Endothelial cell of umbilical vein (primary cell): ENCODE data around the gene FGFR3. TPM values are rescaled to one million over a fixed set of nuclear protein-coding genes. Genes with fewer than 3 reads are reported as not detected.
A peak's percentile ranks its signal among the peaks of the same experiment; 100 is the strongest.

Experiments used
- BruUV-seq: library from RNA; stranded (reverse); fragments of 400-500 nt; replicated peaks from 2 replicates; lab custom pipeline; 2021; lab: Mats Ljungman, UMichigan
- CTCF ChIA-PET: fragments of 300-600, 350-600 bp; sonication (Branson Sonifier 250); formaldehyde crosslinking; loops from one replicate; lab custom pipeline; 2021; ENCODE audit warnings: antibody characterized with exemption, inconsistent platforms; lab: Charles Lee
- POLR2A ChIA-PET: fragments of 300-600, 350-600 bp; sonication (Branson Sonifier 250); formaldehyde crosslinking; loops from one replicate; lab custom pipeline; 2021; ENCODE audit warnings: antibody characterized with exemption, inconsistent platforms; lab: Charles Lee
- DNase-seq: peaks from one replicate; pipeline ENCODE4 v3.0.0-alpha.2; 2011; ENCODE audit warnings: low read depth, low spot score
- FAIRE-seq: peaks from 2 replicates; lab custom pipeline; 2011; peaks lifted over from hg19 to GRCh38; lab: Jason Lieb, UNC
- H2AFZ ChIP-seq: 2 replicates; pipeline ENCODE4 v1.6.0; 2012; ENCODE audit warnings: low read depth, low read length, control low read depth, inconsistent platforms
- H3K27ac ChIP-seq: 2 replicates; pipeline ENCODE4 v1.5.1; 2011; ENCODE audit warnings: low read depth, mild to moderate bottlenecking, control low read depth, low read length, moderate library complexity; ENCODE audit not compliant: insufficient read depth
- H3K27me3 ChIP-seq, 2 experiments: 2 replicates each; pipeline versions ENCODE4 v1.6.0 to v1.6.1; 2011; ENCODE audit warnings: low read length in 2 of 2, mixed read lengths in 1 of 2; ENCODE audit not compliant: control insufficient read depth in 2 of 2, insufficient read depth in 2 of 2
- H3K36me3 ChIP-seq, 2 experiments: 2 replicates in 1 of 2; 3 replicates in 1 of 2; pipeline ENCODE4 v1.5.1; 2011; ENCODE audit warnings: low read length in 2 of 2, mild to moderate bottlenecking in 1 of 2, moderate library complexity in 1 of 2; ENCODE audit not compliant: control insufficient read depth in 2 of 2, insufficient read depth in 2 of 2; ENCODE audit errors: extremely low read depth in 1 of 2
- H3K4me1 ChIP-seq: 3 replicates; pipeline ENCODE4 v1.5.1; 2011; ENCODE audit warnings: mild to moderate bottlenecking, low read length; ENCODE audit not compliant: control insufficient read depth, insufficient read depth; ENCODE audit errors: extremely low read depth
- H3K4me2 ChIP-seq: 2 replicates; pipeline ENCODE4 v1.6.1; 2011; ENCODE audit warnings: low read length, control low read depth, mixed read lengths; ENCODE audit not compliant: insufficient read depth
- H3K4me3 ChIP-seq, 3 experiments: fragments of 200-600 bp in 1 of 3; sonication (generic), shearing (Covaris generic) in 1 of 3; replicated peaks in 1 of 3; 2 replicates each; pipeline ENCODE4 v1.5.1; 2011 to 2016; ENCODE audit warnings: control low read depth in 3 of 3, low read length in 3 of 3, mild to moderate bottlenecking in 2 of 3, inconsistent platforms in 1 of 3, low read depth in 1 of 3, moderate library complexity in 1 of 3; ENCODE audit not compliant: insufficient read depth in 1 of 3
- H3K79me2 ChIP-seq: 2 replicates; pipeline ENCODE4 v1.6.0; 2012; ENCODE audit warnings: low read length, inconsistent platforms; ENCODE audit not compliant: control insufficient read depth, insufficient read depth
- H3K9ac ChIP-seq: replicated peaks from 2 replicates; pipeline ENCODE3; 2011; ENCODE audit warnings: low read length, control low read depth; ENCODE audit not compliant: insufficient read depth; ENCODE audit errors: extremely low read depth
- H3K9me1 ChIP-seq: replicated peaks from 3 replicates; pipeline ENCODE4 v1.6.0; 2011; ENCODE audit warnings: mild to moderate bottlenecking, low read length; ENCODE audit not compliant: control insufficient read depth, insufficient read depth; ENCODE audit errors: extremely low read depth
- H3K9me3 ChIP-seq: replicated peaks from 2 replicates; pipeline ENCODE4 v1.5.1; 2012; ENCODE audit warnings: low read length, inconsistent platforms; ENCODE audit not compliant: control insufficient read depth, insufficient read depth
- H4K20me1 ChIP-seq: replicated peaks from 2 replicates; pipeline ENCODE3; 2011; ENCODE audit warnings: mild to moderate bottlenecking, low read length; ENCODE audit not compliant: control insufficient read depth, insufficient read depth; ENCODE audit errors: extremely low read depth
- EZH2 ChIP-seq: IDR thresholded peaks from 2 replicates; pipeline ENCODE4 v1.6.1; 2012; ENCODE audit warnings: borderline replicate concordance, low read depth, mild to moderate bottlenecking, moderate library complexity, low read length, inconsistent platforms; ENCODE audit not compliant: severe bottlenecking
- FOS ChIP-seq: IDR thresholded peaks from 2 replicates; pipeline ENCODE4 v1.6.1; 2011; ENCODE audit warnings: mild to moderate bottlenecking, low read length, moderate library complexity, borderline replicate concordance; ENCODE audit not compliant: insufficient read depth
- GATA2 ChIP-seq: IDR thresholded peaks from 2 replicates; pipeline ENCODE4 v1.7.0; 2011; ENCODE audit warnings: low read depth, mild to moderate bottlenecking, moderate library complexity, mixed read lengths, low read length; ENCODE audit not compliant: insufficient read length, insufficient read depth
- JUN ChIP-seq: IDR thresholded peaks from 2 replicates; pipeline ENCODE4 v1.6.1; 2011; ENCODE audit warnings: borderline replicate concordance, low read depth; ENCODE audit not compliant: insufficient read length, insufficient read depth
- MYC ChIP-seq: IDR thresholded peaks from one replicate; pipeline ENCODE4 v1.6.1; 2011; ENCODE audit warnings: mild to moderate bottlenecking, low read depth, low read length
- POLR2A ChIP-seq: IDR thresholded peaks from 2 replicates; pipeline ENCODE4 v1.6.1; 2012; ENCODE audit warnings: low read depth, mild to moderate bottlenecking, control low read depth, low read length
- POLR2AphosphoS5 ChIP-seq: IDR thresholded peaks from 2 replicates; pipeline ENCODE4 v1.6.1; 2012; ENCODE audit warnings: low read depth, mild to moderate bottlenecking, control low read depth, low read length, moderate library complexity; ENCODE audit not compliant: insufficient read depth
- dilution Hi-C: fragments of 300-500 bp; cut with MboI; formaldehyde crosslinking; loops from one replicate; pipeline ENCODE4 v1.15.0; 2019; ENCODE audit warnings: low sequenced_read_pairs; ENCODE audit not compliant: extremely low pct_ligation_motif_present
- intact Hi-C: fragments of 100-400 bp; cut with micrococcal nuclease; formaldehyde crosslinking; loops from one replicate; pipeline ENCODE4 v1.10.0; 2022
- polyA plus RNA-seq, 4 experiments: library from polyadenylated mRNA; depleted of rRNA in 3 of 4; stranded (reverse) in 3 of 4; unstranded in 1 of 4; fragments of >200 nt; gene quantifications; 2 replicates each; pipeline versions ENCODE4 v1.2.1 to v1.2.3, GENCODE V29; 2011 to 2012; ENCODE audit warnings: missing spikeins in 1 of 4
- total RNA-seq: library from RNA; stranded (reverse); gene quantifications from 2 replicates; pipeline ENCODE4 v1.2.3, GENCODE V29; 2021
- TF ChIP-seq, protein P1 (sequence below): IDR thresholded peaks from 2 replicates; pipeline ENCODE4 v1.6.1; 2011; ENCODE audit not compliant: insufficient read depth, insufficient read length
- TF ChIP-seq, protein P2 (sequence below), 2 donors: IDR thresholded peaks; 1 replicate in 1 of 2; 2 replicates in 1 of 2; pipeline ENCODE4 v1.5.1; 2011; ENCODE audit warnings: low read length in 2 of 2, mild to moderate bottlenecking in 2 of 2, moderate library complexity in 2 of 2, control low read depth in 1 of 2, inconsistent platforms in 1 of 2, low read depth in 1 of 2; ENCODE audit not compliant: insufficient read depth in 1 of 2; ENCODE audit errors: extremely low read depth in 1 of 2

Gene FGFR3
- total and polyA plus RNA-seq, 2 donors (not counting 3 experiments of a cell fraction or from before 2014, with no cell fraction given) = 0.73 to 1.2 TPM

DNA sequence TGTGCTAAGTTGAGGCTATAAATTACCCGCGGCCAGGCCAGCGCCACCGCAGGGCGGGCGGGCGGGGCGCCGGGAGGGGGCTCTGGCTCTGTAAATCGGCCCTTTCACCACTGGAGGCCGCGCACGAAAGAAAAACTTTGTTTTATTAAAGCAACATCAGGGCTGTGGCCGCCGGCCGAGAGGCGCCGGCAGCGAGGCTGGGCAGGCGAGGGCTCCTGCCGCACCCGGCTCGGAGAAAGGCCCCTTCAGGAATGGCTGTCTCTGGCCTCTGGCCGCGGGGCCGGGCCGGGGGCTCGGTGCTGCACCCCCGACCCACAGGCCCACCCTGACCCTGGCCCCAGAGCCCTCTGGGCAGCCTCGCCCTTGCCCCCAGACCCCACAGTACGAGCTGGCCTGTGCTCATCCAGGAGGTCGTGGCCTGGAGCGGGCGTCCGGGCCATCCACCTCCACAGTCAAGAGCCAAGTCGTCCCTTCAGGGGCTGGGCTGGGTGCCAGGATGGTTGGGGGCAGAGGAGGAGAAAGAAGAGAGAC is 29.5 kb upstream of the FGFR3 start:
- H2AFZ ChIP-seq = peak overlapping the region; percentile 69
- H4K20me1 ChIP-seq = no peaks in the 10 kb centered on the region
- H3K27me3 ChIP-seq = no peaks in the 10 kb centered on the region
- no peak overlapping the region for H3K27ac ChIP-seq
- peak; percentile 19 for DNase-seq
- intact Hi-C loops = no loop called here
- H3K9me3 ChIP-seq = no peaks in the 10 kb centered on the region
- H3K4me1 ChIP-seq = peaks cover 9% of the 10 kb centered on the region
- no peak overlapping the region for H3K4me3 ChIP-seq
- POLR2A ChIA-PET = no interaction called here
- no peak for TF ChIP-seq MYC
- no peak for TF ChIP-seq POLR2A
- no peak for TF ChIP-seq EZH2
- no peak for TF ChIP-seq GATA2
- TF ChIP-seq, protein P1, sequence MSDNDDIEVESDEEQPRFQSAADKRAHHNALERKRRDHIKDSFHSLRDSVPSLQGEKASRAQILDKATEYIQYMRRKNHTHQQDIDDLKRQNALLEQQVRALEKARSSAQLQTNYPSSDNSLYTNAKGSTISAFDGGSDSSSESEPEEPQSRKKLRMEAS = no peak
- TF ChIP-seq POLR2AphosphoS5 = no peak
- TF ChIP-seq JUN = no peak
- TF ChIP-seq, protein P2, sequence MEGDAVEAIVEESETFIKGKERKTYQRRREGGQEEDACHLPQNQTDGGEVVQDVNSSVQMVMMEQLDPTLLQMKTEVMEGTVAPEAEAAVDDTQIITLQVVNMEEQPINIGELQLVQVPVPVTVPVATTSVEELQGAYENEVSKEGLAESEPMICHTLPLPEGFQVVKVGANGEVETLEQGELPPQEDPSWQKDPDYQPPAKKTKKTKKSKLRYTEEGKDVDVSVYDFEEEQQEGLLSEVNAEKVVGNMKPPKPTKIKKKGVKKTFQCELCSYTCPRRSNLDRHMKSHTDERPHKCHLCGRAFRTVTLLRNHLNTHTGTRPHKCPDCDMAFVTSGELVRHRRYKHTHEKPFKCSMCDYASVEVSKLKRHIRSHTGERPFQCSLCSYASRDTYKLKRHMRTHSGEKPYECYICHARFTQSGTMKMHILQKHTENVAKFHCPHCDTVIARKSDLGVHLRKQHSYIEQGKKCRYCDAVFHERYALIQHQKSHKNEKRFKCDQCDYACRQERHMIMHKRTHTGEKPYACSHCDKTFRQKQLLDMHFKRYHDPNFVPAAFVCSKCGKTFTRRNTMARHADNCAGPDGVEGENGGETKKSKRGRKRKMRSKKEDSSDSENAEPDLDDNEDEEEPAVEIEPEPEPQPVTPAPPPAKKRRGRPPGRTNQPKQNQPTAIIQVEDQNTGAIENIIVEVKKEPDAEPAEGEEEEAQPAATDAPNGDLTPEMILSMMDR (IDR thresholded peaks at IDR 0.05; ENCODE audit: extremely low read depth in 1 of 2, insufficient read depth in 1 of 2, low read depth in 1 of 2, low read length in 2 of 2) = no peak
- no peak for TF ChIP-seq FOS
- H3K79me2 ChIP-seq = no peaks in the 10 kb centered on the region
- dilution Hi-C loops = no loop called here
- H3K36me3 ChIP-seq = no peaks in the 10 kb centered on the region
- H3K4me2 ChIP-seq = no peak overlapping the region
- H3K9me1 ChIP-seq = no peaks in the 10 kb centered on the region
- no TSS peak for BruUV-seq
- CTCF ChIA-PET = interaction anchor here (0.6 to 1.0 kb wide), 4 partner anchors 16 to 46 kb away, joined by 3 to 8 read pairs (median 3); no protein-coding TSS in a partner anchor
- peak; percentile 68 for FAIRE-seq
- H3K9ac ChIP-seq = no peak overlapping the region
